ENCODE measurements around the gene ATP5F1C. TPM values are rescaled to one million over a fixed set of nuclear protein-coding genes. Genes with fewer than 3 reads are reported as not detected.

The ATP5F1C gene
- total and polyA plus RNA-seq, 10 of the 15 experiments (the other 5 are each of a cell fraction or from before 2014, with no cell fraction given): 307 to 978 (median 454) TPM

GRCh38 chr10:7787857-7788638 is at the start of gene ATP5F1C, which contains the start of gene KIN (continued):
- TF ChIP-seq, protein P1, sequence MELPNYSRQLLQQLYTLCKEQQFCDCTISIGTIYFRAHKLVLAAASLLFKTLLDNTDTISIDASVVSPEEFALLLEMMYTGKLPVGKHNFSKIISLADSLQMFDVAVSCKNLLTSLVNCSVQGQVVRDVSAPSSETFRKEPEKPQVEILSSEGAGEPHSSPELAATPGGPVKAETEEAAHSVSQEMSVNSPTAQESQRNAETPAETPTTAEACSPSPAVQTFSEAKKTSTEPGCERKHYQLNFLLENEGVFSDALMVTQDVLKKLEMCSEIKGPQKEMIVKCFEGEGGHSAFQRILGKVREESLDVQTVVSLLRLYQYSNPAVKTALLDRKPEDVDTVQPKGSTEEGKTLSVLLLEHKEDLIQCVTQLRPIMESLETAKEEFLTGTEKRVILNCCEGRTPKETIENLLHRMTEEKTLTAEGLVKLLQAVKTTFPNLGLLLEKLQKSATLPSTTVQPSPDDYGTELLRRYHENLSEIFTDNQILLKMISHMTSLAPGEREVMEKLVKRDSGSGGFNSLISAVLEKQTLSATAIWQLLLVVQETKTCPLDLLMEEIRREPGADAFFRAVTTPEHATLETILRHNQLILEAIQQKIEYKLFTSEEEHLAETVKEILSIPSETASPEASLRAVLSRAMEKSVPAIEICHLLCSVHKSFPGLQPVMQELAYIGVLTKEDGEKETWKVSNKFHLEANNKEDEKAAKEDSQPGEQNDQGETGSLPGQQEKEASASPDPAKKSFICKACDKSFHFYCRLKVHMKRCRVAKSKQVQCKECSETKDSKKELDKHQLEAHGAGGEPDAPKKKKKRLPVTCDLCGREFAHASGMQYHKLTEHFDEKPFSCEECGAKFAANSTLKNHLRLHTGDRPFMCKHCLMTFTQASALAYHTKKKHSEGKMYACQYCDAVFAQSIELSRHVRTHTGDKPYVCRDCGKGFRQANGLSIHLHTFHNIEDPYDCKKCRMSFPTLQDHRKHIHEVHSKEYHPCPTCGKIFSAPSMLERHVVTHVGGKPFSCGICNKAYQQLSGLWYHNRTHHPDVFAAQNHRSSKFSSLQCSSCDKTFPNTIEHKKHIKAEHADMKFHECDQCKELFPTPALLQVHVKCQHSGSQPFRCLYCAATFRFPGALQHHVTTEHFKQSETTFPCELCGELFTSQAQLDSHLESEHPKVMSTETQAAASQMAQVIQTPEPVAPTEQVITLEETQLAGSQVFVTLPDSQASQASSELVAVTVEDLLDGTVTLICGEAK (IDR thresholded peaks at IDR 0.05; ENCODE audit: borderline replicate concordance): peak; percentile 91
- TF ChIP-seq POLR2A (IDR thresholded peaks at IDR 0.05; ENCODE audit: low read depth, low read length): peak; percentile 97
- TF ChIP-seq MEF2A (IDR thresholded peaks at IDR 0.05; ENCODE audit: insufficient read depth, low read depth, low read length): no peak
- 0 out of 2 replicates have a peak, but pooled peaks have one; percentile 32 for TF ChIP-seq E2F4 (IDR thresholded peaks at IDR 0.05; ENCODE audit: low read depth, low read length)
- no peak for TF ChIP-seq TARDBP (IDR thresholded peaks at IDR 0.05; ENCODE audit: borderline replicate concordance)
- TF ChIP-seq HDGF (IDR thresholded peaks at IDR 0.05): peak; percentile 97
- peak; percentile 98 for TF ChIP-seq RCOR1 (conservative IDR thresholded peaks at IDR 0.05; ENCODE audit: low read depth, low read length)
- no peak for TF ChIP-seq REST (IDR thresholded peaks at IDR 0.05; ENCODE audit: low read depth, low read length)
- peak; percentile 27 for TF ChIP-seq MYC (IDR thresholded peaks at IDR 0.05; ENCODE audit: insufficient read depth, insufficient read length, insufficient replicate concordance, low read length, severe bottlenecking)
- peak; percentile 83; the same call in 1 of the 2 replicates for TF ChIP-seq POLR2AphosphoS2 (IDR thresholded peaks at IDR 0.05; ENCODE audit: low read depth, low read length)
- TF ChIP-seq NFYA (IDR thresholded peaks at IDR 0.05; ENCODE audit: borderline replicate concordance, low read depth, low read length): no peak
- peak; percentile 99 for TF ChIP-seq CHD2 (IDR thresholded peaks at IDR 0.05; ENCODE audit: borderline replicate concordance, low read depth, low read length)
- TF ChIP-seq SMARCA5 (IDR thresholded peaks at IDR 0.05): peak; percentile 42; the same call in 1 of the 2 replicates
- TF ChIP-seq TBL1XR1 (IDR thresholded peaks at IDR 0.05; ENCODE audit: low read depth, low read length): no peak
- peak; percentile 85 for TF ChIP-seq YY1 (IDR thresholded peaks at IDR 0.05; ENCODE audit: low read depth, low read length)
- TF ChIP-seq SUZ12 (IDR thresholded peaks at IDR 0.05; ENCODE audit: unreplicated experiment): no peak
- TF ChIP-seq NFIC (IDR thresholded peaks at IDR 0.05; ENCODE audit: low read depth, low read length): no peak
- TF ChIP-seq CBFB (IDR thresholded peaks at IDR 0.05; ENCODE audit: low read depth): peak; percentile 92
- no peak for TF ChIP-seq MTA3 (IDR thresholded peaks at IDR 0.05; ENCODE audit: borderline replicate concordance, low read length)
